HG02610 (cell line): ENCODE measurements around the gene MCTP1.
"Not testable (repeated sequence)": the region's sequence is repeated elsewhere in the genome, so short reads cannot be mapped to it uniquely, and the experiment has no call there.

Experiments
- ATAC-seq: cut with Tn5 transposase; IDR thresholded peaks from one replicate; pipeline ENCODE4 v1.9.1; 2021; ENCODE audit warnings: mild to moderate bottlenecking, moderate library complexity; ENCODE audit not compliant: unreplicated experiment

The MCTP1 gene

GRCh38 chr5:94830520-94830919 is 454.4 kb downstream of the MCTP1 start:
- no peak for ATAC-seq

- ATAC-seq = not testable (repeated sequence)
Observed at GRCh38 chr5:94828222-94828621, 456.7 kb downstream of the MCTP1 start.

DNA sequence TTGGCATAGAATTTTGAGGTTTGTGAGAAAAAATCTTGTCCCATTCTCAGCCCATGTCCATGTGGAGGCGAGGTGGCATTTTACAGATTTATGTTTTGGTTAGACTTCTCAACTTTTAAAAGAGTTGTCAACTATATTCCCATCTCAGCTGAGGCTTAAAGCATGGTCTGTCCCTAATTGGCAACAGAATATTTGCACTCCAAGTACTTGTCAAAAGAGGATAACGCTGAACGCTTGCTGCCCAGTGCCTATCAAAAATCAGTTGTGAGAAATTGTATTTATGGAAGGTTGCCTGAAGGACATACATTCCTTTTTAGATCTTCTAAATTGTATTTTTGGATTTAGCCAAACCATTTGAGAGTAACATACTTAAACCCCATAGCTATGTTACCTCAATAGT is 464.4 kb downstream of the MCTP1 start:
- ATAC-seq = no peak

DNA sequence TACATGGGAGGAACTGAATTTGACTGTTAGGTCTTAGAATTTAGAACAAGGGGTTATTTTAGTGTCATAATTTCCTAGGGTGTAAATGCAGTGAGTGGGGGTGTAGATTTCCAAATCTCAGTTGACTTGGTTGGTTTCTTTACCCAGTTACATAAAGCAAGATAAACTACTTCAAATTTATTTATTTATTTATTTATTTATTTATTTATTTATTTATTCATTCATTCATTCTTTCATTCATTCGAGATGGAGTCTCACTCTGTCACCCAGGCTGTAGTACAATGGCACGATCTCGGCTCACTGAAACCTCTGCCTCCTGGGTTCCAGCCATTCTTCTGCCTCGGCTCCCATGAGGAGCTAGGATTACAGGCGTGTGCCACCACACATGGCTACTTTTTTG is 466.0 kb downstream of the MCTP1 start:
- no peak for ATAC-seq

DNA sequence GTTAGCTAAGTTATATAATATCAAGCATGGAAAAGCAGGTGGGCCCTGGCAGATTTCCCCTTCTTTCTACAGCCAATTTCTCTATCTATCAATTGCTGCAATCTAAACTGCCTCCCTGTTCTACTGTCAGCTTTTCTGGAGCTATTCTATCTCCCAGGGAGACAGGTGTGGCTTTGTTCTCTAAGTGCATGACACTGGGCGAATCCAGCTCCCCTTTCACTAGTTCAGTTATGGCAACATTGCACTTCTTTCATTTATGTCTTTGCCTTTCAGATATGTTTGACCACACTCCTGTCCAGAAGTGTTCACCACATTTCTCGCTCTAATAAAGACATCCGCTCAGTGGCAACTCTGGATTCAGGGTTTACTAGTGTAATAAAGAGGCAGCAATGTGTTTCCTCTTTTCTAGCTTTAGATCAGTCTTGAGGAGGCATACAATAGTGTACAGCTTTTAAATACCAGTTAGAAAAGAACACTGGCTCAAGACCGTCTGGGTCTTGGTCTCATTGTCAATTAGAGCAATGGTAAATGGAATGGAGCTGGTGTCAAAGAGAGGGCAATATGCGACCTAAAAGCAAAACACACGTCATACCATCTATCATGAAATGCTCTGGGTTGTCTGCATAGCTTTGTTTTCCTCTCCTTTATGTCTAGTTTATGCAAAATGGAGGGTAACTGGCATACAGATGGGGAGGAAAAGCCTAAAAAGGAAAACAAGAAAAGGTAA is 469.4 kb downstream of the MCTP1 start:
- ATAC-seq = no peak

- ATAC-seq = no peak
Observed at GRCh38 chr5:94812232-94812631, 472.7 kb downstream of the MCTP1 start.

DNA sequence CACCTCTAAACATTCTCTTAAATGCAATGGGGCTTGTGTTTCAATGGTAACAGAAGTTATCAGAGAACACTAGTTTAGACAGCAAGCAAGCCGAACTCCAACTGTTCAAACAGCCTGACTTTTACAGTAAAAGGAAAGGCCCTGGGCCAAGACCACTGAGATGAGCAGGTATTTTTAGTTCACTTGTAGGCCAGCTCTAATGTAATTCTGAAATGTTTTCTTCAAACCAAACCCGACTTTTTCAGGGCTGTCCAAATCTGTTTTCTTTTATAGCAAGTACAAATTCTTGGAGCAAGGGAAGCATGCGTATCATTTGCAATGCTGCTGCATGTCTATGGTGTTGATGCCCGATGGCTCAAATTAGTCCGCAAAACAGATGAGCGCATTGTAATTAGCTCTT is 473.6 kb downstream of the MCTP1 start:
- no peak for ATAC-seq

DNA sequence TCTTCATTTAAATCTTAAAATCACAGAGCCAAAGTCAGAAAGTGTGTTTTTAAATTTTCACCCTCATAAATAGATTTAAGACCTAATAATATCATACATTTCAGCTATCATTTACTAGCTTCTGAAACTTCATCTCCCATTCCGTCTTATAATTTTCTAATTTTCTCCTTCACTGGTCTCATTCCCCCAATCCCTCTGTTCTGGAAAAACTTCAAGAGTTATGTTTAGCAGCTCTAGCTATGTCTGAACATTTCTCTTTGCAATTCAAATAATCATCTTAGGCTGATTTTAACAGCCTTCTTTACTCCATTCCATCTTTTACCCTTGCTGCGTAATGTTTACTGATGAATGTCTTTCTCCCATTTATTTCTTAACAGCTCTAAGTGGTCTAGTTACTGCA is 474.0 kb downstream of the MCTP1 start:
- no peak for ATAC-seq

DNA sequence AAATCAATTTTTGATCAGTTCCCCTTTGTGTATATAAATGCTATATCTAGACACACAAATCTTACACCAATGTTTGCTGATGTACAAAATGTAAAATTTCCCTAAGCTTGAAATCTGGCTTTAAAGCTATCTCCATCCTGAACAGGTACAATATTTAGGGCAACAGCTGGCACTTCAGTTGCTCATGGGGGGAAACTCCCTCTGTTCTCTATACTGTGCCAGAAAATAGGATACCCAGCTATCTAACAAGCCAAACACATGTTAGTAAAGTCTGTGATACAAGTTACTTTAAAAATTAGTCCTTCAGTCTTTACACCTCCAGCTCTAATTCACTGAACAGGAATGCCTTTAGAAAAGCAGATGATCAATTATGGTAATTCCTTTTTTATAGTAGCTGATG is 474.6 kb downstream of the MCTP1 start:
- ATAC-seq = no peak

DNA sequence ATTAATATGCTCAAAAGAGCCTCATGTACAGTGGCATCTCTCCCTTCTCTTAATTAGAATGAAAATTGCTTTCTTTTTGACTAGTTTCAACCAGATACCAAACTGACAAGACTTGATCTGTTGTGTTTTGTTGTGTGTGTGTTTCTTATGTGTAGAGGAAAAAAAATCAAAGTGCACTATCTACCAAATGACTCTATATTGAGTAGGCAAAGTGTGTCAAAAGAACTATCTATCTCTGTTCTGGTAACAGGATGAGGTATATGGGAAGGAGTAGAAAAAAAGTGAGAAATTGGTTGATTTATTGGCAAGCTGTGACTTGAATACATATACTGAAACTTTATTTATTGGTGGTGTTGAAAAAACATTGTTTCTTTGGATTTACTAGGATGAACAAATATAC is 476.4 kb downstream of the MCTP1 start:
- ATAC-seq = no peak

GRCh38 chr5:94807985-94808384 is 476.9 kb downstream of the MCTP1 start:
- ATAC-seq = no peak

GRCh38 chr5:94802450-94802849 is 482.4 kb downstream of the MCTP1 start:
- ATAC-seq = no peak

- no peak for ATAC-seq
Observed at GRCh38 chr5:94796586-94796985, 488.3 kb downstream of the MCTP1 start.

DNA sequence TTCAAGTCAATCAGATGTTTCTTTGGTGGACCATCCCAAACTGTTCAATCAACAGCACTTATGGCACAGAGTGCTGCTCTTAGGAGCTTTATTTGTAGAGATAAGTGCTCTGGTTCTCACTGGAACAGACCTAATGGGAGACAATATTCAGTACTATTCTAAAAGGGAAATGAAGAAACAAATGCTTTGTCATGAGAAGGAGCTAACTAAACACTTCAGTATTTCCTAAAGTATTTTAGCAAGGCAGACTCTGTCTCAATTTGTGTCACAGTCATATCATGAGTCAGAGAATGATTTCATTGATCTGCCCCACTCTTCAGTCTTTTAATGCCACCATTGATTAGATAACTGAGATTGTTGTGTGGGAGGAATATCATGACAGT is 491.1 kb downstream of the MCTP1 start:
- peak; percentile 53 for ATAC-seq

- peak; percentile 99 for ATAC-seq
Observed at GRCh38 chr5:94793113-94793815, 491.6 kb downstream of the MCTP1 start.

GRCh38 chr5:94791829-94792228 is 493.1 kb downstream of the MCTP1 start:
- no peak for ATAC-seq

DNA sequence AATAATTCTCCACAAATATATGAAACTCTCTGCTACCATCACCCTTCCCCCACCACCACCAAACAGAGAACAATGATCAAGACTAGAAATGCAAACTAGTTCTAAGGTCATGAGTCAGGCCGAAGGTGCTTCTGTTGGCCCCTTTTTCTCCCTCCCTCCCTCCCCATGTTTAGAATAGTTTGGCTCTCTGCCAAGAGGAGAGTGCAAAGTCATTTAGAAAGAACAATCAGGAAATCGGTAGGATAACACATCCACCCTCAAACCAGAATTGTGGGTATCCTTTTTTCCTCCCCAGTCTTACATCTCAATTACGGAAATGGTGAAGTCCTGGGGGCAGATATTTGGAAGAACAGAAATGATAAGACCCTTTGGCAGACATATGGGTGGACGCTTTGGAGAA is 496.4 kb downstream of the MCTP1 start:
- ATAC-seq = no peak

DNA sequence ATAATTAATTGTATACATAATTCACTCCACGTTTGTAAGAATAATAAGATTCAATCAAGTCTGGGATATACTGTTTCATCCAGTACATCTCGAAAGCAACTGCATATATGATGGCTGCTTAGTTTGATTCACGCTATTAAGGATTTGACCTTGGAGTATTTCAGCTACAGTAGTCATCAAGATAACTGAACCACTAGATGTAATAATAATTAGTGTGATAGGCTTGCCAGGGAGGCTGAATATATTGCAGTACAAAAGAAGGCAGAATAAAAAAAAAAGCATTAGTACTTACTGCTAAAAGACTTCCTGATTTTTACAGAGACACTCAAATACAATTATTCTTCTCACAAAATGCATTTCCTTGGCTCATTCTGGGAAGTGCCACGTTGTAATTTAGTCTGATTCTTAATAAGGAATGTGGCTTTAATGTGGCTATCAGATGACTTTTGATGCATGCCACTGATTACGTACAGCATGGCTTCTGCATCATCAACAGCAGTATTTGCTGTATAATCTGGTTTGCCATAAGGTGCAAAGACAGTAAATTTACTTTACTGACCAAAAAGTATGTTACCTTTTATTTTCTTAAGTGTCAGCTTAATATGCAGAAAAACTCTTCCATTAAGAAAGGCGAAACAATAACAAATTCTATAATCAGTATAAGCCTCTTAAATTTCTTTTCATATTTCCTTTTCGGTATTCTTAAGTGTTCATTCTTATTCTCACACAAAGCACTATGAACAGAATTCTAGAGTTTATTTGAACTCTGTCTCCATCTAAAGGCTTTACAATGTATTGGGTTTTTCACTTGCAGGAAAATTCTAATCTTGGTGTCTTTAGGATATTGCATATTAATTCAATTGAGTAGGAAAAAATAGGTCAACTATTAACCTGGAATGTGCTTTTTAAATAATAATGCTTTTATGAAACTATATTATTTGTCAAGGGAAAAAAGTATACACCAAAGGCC is 500.1 kb downstream of the MCTP1 start:
- no peak for ATAC-seq

DNA sequence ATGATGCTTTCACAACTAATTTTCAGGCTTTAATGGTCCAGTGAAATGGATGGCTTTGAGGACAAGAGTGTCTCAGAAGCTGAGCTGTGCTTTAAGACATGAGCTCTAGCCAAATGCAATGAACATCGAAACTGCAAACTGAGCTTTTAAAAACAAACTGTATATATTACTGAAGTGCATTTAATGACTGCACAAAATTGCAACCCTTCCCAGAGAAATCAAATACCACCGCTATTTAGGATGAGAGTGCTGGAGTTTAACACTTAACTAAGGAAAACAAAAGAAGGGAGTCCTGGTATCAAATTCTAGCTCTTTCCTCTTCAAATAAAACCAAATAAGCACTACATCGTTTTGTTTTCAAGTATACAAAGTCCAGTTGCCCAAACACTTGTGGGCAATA is 502.5 kb downstream of the MCTP1 start:
- ATAC-seq = no peak

DNA sequence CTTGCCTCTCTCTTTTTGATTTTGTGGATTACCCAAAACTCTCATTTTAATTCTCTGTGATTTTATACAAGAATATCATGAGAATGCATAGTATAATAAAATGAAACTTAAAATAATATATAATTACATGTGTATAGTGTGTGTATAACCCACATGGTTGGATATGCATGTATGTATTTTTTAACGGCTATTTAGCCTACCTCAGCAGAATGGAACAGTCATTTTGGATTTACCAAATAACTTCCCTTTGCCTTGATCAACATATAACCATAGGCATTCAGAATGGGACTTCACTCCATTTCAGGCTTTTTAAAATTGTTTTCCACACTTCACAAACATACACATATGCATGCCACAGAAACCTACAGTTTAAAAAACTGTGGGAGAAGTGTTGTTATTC is 505.2 kb downstream of the MCTP1 start:
- ATAC-seq = no peak

GRCh38 chr5:94778732-94779131 is 506.2 kb downstream of the MCTP1 start:
- ATAC-seq = no peak

DNA sequence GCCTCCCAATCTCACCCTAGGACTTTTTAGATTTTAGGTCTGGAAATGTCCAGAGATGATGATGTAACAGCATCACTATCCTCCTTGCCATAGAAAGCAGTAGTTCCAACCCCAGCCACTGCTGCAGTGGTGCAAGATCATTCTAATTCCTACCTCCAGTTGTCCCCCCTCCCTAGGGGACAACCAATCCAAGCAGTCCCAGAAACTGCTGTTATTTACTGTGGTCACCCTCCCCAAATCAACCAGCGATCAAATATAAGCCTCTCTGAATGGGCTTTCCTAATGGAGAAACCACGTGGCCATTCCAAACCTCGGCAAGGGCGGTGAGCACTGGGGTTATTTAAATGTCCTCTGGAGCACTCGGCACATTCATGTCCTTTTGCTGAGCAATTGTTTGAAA is 506.6 kb downstream of the MCTP1 start:
- ATAC-seq = no peak
